SK-MEL-5 (cell line): ENCODE results near the gene PLET1. TPM values are rescaled to one million over a fixed set of nuclear protein-coding genes. Genes with fewer than 3 reads are reported as not detected.
A peak's percentile ranks its signal among the peaks of the same experiment; 100 is the strongest.

Experiments used
- DNase-seq: peaks from one replicate; pipeline ENCODE4 v3.0.0-alpha.2; 2016; ENCODE audit warnings: low read depth, low spot score
- in situ Hi-C: cut with HindIII; loops from 2 replicates; pipeline ENCODE4 v1.10.0; 2016; ENCODE audit warnings: low sequenced_read_pairs, high pct_unique_total_duplicates, low pct_unique_long_range_greater_than_20kb
- polyA plus RNA-seq, 2 experiments: library from polyadenylated mRNA; depleted of rRNA; stranded (reverse); fragments of >200 nt; gene quantifications; 2 replicates each; pipeline ENCODE4 v1.2.3, GENCODE V29; 2015
- total RNA-seq: library from RNA; depleted of rRNA; stranded (reverse); fragments of >200 nt; shearing (Covaris generic); gene quantifications from 2 replicates; pipeline ENCODE4 v1.2.3, GENCODE V29; 2014; rRNA removed

The PLET1 gene
- total RNA-seq, result not detected in 2 replicates
- polyA plus RNA-seq (2015; cell fraction: cytosol; rRNA removed), result not detected in 2 replicates
- polyA plus RNA-seq (2015; cell fraction: nucleus; rRNA removed), result not detected in 2 replicates

DNA sequence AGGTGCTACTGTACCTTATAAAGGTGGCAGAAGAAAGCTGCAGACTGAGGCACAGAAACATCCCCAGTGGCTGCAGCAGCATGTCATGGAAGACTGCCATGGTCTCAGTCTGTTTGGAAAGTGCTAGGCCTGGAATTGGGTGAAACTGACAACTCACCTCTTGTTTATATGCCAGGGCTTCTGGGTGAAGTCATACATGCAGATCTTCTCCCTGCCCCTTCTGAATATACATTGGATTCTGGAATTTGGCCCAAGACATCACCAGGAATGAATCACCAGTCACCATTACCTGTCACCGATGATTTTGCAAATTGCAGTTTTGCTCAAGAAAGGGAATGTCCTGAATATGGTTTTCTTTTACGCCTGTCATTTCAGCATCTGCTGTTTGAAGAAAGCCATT is at the start of gene PLET1:
TSS of gene PLET1 (minus strand) at position 371 of the 400 bp plus-strand sequence. CDS start at position 100, 271 bp downstream.
- DNase-seq, result no peak
- in situ Hi-C loops, result no loop called here

DNA sequence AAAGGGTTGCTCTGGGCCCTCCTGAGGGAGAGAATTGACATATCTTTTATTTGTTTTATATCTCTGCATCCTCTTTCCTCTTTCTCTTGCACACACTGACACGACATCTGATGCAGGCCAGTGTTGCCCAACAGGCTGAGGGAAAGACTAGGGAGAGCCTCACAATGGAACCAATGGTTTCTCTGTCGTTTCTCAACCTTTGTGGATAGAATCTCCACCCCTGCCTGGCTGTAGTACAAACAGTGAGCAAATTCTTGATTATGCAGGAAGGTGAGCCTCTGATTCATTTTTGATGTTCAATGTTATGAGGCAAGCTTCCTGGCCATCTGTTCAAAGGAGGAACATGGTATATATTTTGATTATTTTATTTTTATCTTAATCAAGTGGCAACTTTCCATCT is 49.8 kb upstream of the PLET1 start:
- in situ Hi-C loops, result no loop called here
- DNase-seq, result no peak

GRCh38 chr11:112308651-112309050 is 48.0 kb upstream of the PLET1 start:
- in situ Hi-C loops, result no loop called here
- no peak for DNase-seq

DNA sequence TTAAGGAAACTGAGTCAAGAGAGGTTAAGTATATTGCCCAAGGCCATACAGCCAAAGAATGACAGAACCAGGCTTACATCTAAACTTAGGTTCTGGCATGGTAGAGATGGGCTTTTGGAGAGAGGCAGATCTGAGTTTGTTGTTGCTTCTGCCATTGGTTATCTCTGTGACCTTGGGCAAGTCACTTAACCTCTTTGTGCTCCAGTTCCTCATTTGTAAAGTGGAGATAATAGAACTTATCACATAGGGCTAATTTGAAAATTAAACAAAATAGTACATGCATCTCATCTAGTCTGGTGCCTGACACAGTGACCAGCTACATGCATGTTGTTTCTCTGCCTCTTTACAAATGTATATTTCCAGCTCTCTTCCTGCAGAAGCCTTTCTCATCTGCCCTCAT is 47.0 kb upstream of the PLET1 start:
- in situ Hi-C loops, result no loop called here

DNA sequence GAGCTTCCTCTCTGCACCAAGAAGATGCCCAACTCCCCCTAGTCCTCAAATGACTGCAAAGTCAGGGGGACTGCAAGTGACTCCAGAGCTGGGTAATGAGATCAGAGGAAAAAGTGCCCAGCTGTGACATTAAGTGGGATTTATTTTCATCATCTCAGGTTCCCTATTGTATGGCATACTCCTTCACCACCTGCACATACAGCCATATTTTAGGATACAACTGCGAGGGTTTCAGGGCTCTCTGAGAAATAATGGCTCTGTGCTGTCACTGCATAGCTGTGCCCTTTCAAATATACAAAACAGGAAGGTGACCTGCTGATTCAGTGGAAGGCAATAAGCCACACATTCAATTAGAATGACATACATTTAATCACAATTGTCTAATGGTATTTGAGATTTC is 45.6 kb upstream of the PLET1 start:
- in situ Hi-C loops, result no loop called here
- DNase-seq, result no peak

More for the DNA sequence above, 47.0 kb upstream of the PLET1 start:
- no peak for DNase-seq

DNA sequence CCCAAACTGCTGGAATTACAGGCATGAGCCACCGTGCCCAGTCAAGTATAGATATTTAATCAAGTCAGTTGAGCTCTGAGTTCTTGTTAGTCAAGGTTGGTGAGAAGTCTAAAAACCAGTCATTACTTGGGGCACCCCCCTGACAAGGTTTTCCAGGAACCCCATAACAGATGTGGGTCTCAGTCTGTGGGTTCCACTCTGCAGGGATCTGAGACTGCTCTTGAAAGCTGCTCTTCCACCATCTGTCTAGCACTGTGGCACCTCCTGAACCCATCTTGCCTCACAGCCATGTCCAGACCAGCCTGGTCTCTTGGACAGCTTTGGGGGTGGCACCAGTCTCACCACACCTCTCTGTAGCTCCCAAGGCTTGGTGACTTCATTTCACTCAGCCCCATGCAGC is 44.3 kb upstream of the PLET1 start:
- in situ Hi-C loops, result no loop called here
- DNase-seq, result no peak

- in situ Hi-C loops, result no loop called here
- DNase-seq, result no peak
Measured at GRCh38 chr11:112303616-112304015, 43.0 kb upstream of the PLET1 start.

GRCh38 chr11:112302226-112302868 is 41.7 kb upstream of the PLET1 start:
- DNase-seq, result no peak
- in situ Hi-C loops, result no loop called here

- in situ Hi-C loops, result no loop called here
Measured at GRCh38 chr11:112300094-112300786, 39.6 kb upstream of the PLET1 start.

GRCh38 chr11:112298535-112298934 is 37.9 kb upstream of the PLET1 start:
- no peak for DNase-seq
- in situ Hi-C loops, result no loop called here

More at GRCh38 chr11:112300094-112300786, 39.6 kb upstream of the PLET1 start:
- no peak for DNase-seq

- DNase-seq, result no peak
- in situ Hi-C loops, result no loop called here
Measured at GRCh38 chr11:112297248-112297866, 36.7 kb upstream of the PLET1 start.

GRCh38 chr11:112296044-112296443 is 35.4 kb upstream of the PLET1 start:
- in situ Hi-C loops, result no loop called here
- no peak for DNase-seq

- DNase-seq, result peak; percentile 17
- in situ Hi-C loops, result no loop called here
Measured at GRCh38 chr11:112294688-112295340, 34.2 kb upstream of the PLET1 start.

DNA sequence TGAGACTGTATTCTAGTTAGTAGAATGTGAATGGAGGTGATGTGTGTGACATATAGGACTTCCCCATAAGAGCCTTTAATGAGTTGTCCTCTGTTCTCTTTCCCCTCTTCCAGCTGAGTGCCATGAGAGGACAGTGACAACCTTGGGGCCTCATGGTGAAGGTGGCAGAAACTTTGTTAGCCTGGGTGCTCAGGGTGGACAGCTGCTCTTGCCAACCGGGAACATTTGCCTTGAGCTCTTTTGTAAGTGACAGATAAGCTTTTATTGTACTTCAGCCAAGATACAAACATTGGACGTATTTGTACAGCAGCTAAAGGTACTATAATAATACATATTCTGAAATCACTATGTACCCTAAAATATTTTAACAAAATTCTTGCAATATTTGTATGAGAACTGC is 33.0 kb upstream of the PLET1 start:
- in situ Hi-C loops, result no loop called here
- DNase-seq, result no peak

DNA sequence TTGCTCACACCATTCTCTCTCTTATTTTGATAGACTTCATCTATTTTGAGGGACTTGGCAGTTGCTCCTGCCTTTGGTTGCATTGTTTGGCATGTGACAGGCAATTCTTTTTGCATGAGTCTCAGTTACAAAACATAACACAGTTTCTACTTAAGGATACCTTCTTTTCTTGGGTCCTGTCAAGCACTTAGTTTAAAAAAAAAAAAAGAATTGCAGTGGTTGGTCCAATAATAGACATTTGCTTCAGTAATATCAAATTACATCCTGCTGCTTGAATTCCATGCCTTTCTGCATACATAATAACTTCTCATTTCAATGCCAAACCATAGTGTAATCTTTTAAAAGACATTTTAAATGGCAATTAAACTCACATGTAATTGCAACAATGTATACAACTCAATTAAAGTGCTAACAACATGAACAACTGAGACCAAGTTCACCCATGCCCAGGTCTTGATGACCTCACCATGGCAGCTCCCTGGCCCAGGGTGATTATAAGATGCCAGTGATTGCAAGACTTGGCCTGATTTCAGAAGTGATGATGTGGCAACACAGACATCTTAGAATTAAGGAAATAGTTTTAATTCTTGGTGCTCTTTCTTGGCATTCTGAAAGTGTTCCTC is 32.2 kb upstream of the PLET1 start:
- DNase-seq, result no peak
- in situ Hi-C loops, result no loop called here

- DNase-seq, result no peak
- in situ Hi-C loops, result no loop called here
Measured at GRCh38 chr11:112292188-112292587, 31.5 kb upstream of the PLET1 start.

GRCh38 chr11:112291191-112291590 is 30.5 kb upstream of the PLET1 start:
- DNase-seq, result no peak
- in situ Hi-C loops, result no loop called here

- DNase-seq, result no peak
- in situ Hi-C loops, result no loop called here
Measured at GRCh38 chr11:112290493-112290850, 29.8 kb upstream of the PLET1 start.
